GM12878 (cell line): ENCODE data around the gene KRTAP5-3. TPM values are rescaled to one million over a fixed set of nuclear protein-coding genes. Genes with fewer than 3 reads are reported as not detected.
"Not testable (repeated sequence)": the region's sequence is repeated elsewhere in the genome, so short reads cannot be mapped to it uniquely, and the experiment has no call there.

Experiments
- ATAC-seq: fragments of 200-7000 bp; cut with Tn5 transposase; 3 replicates; pipeline ENCODE4 v1.9.1; 2020; ENCODE audit warnings: mild to moderate bottlenecking, moderate library complexity
- BruUV-seq: library from RNA; stranded (reverse); fragments of 400-500 nt; replicated peaks from 2 replicates; lab custom pipeline; 2021; lab: Mats Ljungman, UMichigan
- CTCF ChIA-PET: fragments of 300-600 bp; sonication (Branson Sonifier 250); formaldehyde crosslinking; extraction: SDS; loops from one replicate; lab custom pipeline; 2021; ENCODE audit warnings: inconsistent platforms; lab: Yijun Ruan, JAX
- POLR2A ChIA-PET: fragments of 350-600 bp; formaldehyde crosslinking; extraction: SDS; loops from one replicate; lab custom pipeline; 2021; ENCODE audit warnings: inconsistent platforms; lab: Charles Lee
- RAD21 ChIA-PET: fragments of 300-600 bp; sonication (Branson Sonifier 250); formaldehyde crosslinking; loops from one replicate; lab custom pipeline; 2023; ENCODE audit warnings: antibody characterized with exemption; ENCODE audit not compliant: unreplicated experiment; lab: Charles Lee
- SMC1A ChIA-PET: fragments of 300-600 bp; sonication (Branson Sonifier 250); formaldehyde crosslinking; loops from one replicate; lab custom pipeline; 2023; ENCODE audit not compliant: unreplicated experiment, uncharacterized antibody; lab: Charles Lee
- DNase-seq: peaks from one replicate; pipeline ENCODE4 v3.0.0-alpha.2; 2011; ENCODE audit warnings: low read depth, low spot score
- FAIRE-seq: peaks from 3 replicates; lab custom pipeline; 2011; peaks lifted over from hg19 to GRCh38; lab: Jason Lieb, UNC
- H2AFZ ChIP-seq: 2 replicates; pipeline ENCODE4 v1.6.0; 2011; ENCODE audit warnings: low read depth, low read length, control low read depth; ENCODE audit not compliant: control insufficient read depth
- H3K27ac ChIP-seq: 2 replicates; pipeline ENCODE4 v1.5.1; 2011; ENCODE audit warnings: control low read depth; ENCODE audit not compliant: control insufficient read depth, insufficient read depth
- H3K27me3 ChIP-seq, 2 experiments: replicated peaks in 1 of 2; 2 replicates each; pipeline versions ENCODE4 v1.6.0 to v1.6.1; 2011; ENCODE audit warnings: low read length in 1 of 2; ENCODE audit not compliant: control insufficient read depth in 2 of 2, insufficient read depth in 2 of 2
- H3K36me3 ChIP-seq, 2 experiments: 2 replicates each; pipeline ENCODE4 v1.5.1; 2011; ENCODE audit warnings: low read length in 1 of 2; ENCODE audit not compliant: control insufficient read depth in 2 of 2, insufficient read depth in 2 of 2
- H3K4me1 ChIP-seq: 2 replicates; pipeline ENCODE4 v1.6.1; 2011; ENCODE audit warnings: mild to moderate bottlenecking, low read length, moderate library complexity, mixed read lengths; ENCODE audit not compliant: control insufficient read depth, insufficient read depth
- H3K4me2 ChIP-seq: 2 replicates; pipeline ENCODE4 v1.6.0; 2011; ENCODE audit warnings: control low read depth; ENCODE audit not compliant: control insufficient read depth, insufficient read depth
- H3K4me3 ChIP-seq: fragments of 200-600 bp; sonication (generic); 2 replicates; pipeline ENCODE4 v1.5.1; 2016
- H3K79me2 ChIP-seq: 2 replicates; pipeline ENCODE4 v1.6.0; 2011; ENCODE audit warnings: low read length; ENCODE audit not compliant: control insufficient read depth, insufficient read depth
- H3K9ac ChIP-seq: 2 replicates; pipeline ENCODE4 v1.8.0; 2011; ENCODE audit warnings: low read length, control low read depth, mixed read lengths; ENCODE audit not compliant: control insufficient read depth, insufficient read depth
- H3K9me3 ChIP-seq: replicated peaks from 3 replicates; pipeline ENCODE4 v1.5.1; 2011; ENCODE audit warnings: mild to moderate bottlenecking, low read length; ENCODE audit not compliant: control insufficient read depth, insufficient read depth
- H4K20me1 ChIP-seq: 2 replicates; pipeline ENCODE4 v1.6.0; 2011; ENCODE audit not compliant: control insufficient read depth, insufficient read depth
- SKIL ChIP-seq: fragments of 450-650 bp; IDR thresholded peaks from 2 replicates; pipeline ENCODE4 v1.6.1; 2017; ENCODE audit warnings: mild to moderate bottlenecking, low read depth, inconsistent platforms; ENCODE audit not compliant: poor library complexity, severe bottlenecking
- WGBS: methylation state at CpG from one replicate; pipeline ENCODE4 v1.1.6; 2016; ENCODE audit warnings: low lambda C conversion rate; ENCODE audit not compliant: insufficient replicate concordance, insufficient coverage; ENCODE audit errors: missing lambda C conversion rate; 5-methylcytosine and 5-hydroxymethylcytosine counted together
- in situ Hi-C: fragments of 300-500 bp; cut with MboI; formaldehyde crosslinking; loops from 9 replicates; pipeline ENCODE4 v1.14.3; 2018; ENCODE audit warnings: mixed read lengths
- intact Hi-C: fragments of 100-400 bp; cut with micrococcal nuclease; formaldehyde crosslinking; loops from one replicate; pipeline ENCODE4 v1.14.2; 2022; ENCODE audit not compliant: unreplicated experiment
- polyA plus RNA-seq, 11 experiments: library from polyadenylated mRNA; depleted of rRNA in 4 of 11; unstranded in 6 of 11; stranded (reverse) in 5 of 11; fragments of >200 nt; fragmentation: Nextera tagmentation in 4 of 11; fragmentation: Illumina TruSeq in 1 of 11; extraction: Ambion mirVana in 4 of 11; extraction: Trizol in 1 of 11; gene quantifications; 1 replicate in 1 of 11; 2 replicates in 10 of 11; pipeline versions ENCODE4 v1.2.1 to v1.2.3, GENCODE V29; 2011 to 2016; ENCODE audit warnings: inconsistent platforms in 2 of 11, missing spikeins in 2 of 11, low read depth in 1 of 11
- total RNA-seq, 4 experiments: library from RNA; depleted of rRNA in 3 of 4; stranded (reverse); fragments of >200 nt in 3 of 4; fragmentation: Illumina TruSeq in 1 of 4; extraction: Trizol in 1 of 4; gene quantifications; 2 replicates each; pipeline versions ENCODE4 v1.2.1 to v1.2.3, GENCODE V29; 2013 to 2021

Gene KRTAP5-3
- total and polyA plus RNA-seq, 10 of the 15 experiments (the other 5 are each of a cell fraction or from before 2014, with no cell fraction given): not detected

GRCh38 chr11:1586699-1587098 is 21.6 kb downstream of the KRTAP5-3 start:
- intact Hi-C loops (no loop called here), in situ Hi-C loops (no loop called here)
- Histone ChIP-seq H3K4me1 (no peaks in the 10 kb centered on the region), H3K9me3 (no peaks in the 10 kb centered on the region; the same call in 2 of the 3 replicates), H4K20me1 (no peaks in the 10 kb centered on the region), H3K27me3 (no peaks in the 10 kb centered on the region; a peak in 2 of 4 replicates), H3K79me2 (no peaks in the 10 kb centered on the region), H3K36me3 (no peaks in the 10 kb centered on the region), H3K27ac (no peak overlapping the region), H2AFZ (no peak overlapping the region), H3K4me3 (no peak overlapping the region), H3K4me2 (no peak overlapping the region)
- FAIRE-seq: no peak
- no TSS peak for BruUV-seq
- WGBS: 0% methylated on average over 2 of the region's 2 CpGs
- no peak for DNase-seq
- ATAC-seq: no peak
- ChIA-PET RAD21 (no interaction called here), CTCF (interaction anchor here (1.8 kb wide), 1 partner anchor 8 kb away, joined by 4 read pairs; no protein-coding TSS in a partner anchor), SMC1A (no interaction called here)
- TF ChIP-seq SKIL: no peak
- TF ChIP-seq, all 136 proteins: peak for 0
- no peak overlapping the region for H3K9ac ChIP-seq
- POLR2A ChIA-PET: interaction anchor here (0.7 kb wide), 1 partner anchor 17 kb away, joined by 6 read pairs; no protein-coding TSS in a partner anchor

GRCh38 chr11:1584661-1585370 is 23.4 kb downstream of the KRTAP5-3 start, which contains the start of gene KRTAP5-1:
KRTAP5-1 (minus strand) TSS chr11:1585283; CDS start chr11:1585249, 34 bp downstream.
- RAD21 ChIA-PET, H3K9ac ChIP-seq, H3K27me3 ChIP-seq, H3K4me3 ChIP-seq, ATAC-seq, intact Hi-C loops, POLR2A ChIA-PET, H3K9me3 ChIP-seq, H2AFZ ChIP-seq, H3K4me1 ChIP-seq, BruUV-seq, CTCF ChIA-PET, H3K4me2 ChIP-seq, FAIRE-seq, H4K20me1 ChIP-seq, in situ Hi-C loops, H3K36me3 ChIP-seq, SMC1A ChIA-PET, H3K79me2 ChIP-seq, H3K27ac ChIP-seq, DNase-seq: not testable (repeated sequence)
- 16% methylated on average over 9 of the region's 9 CpGs for WGBS

- H3K27ac ChIP-seq, POLR2A ChIA-PET, H3K79me2 ChIP-seq, BruUV-seq, H3K9me3 ChIP-seq, H3K9ac ChIP-seq, H3K4me1 ChIP-seq, H3K36me3 ChIP-seq, intact Hi-C loops, in situ Hi-C loops, DNase-seq, H3K4me3 ChIP-seq, H4K20me1 ChIP-seq, ATAC-seq, FAIRE-seq, H3K4me2 ChIP-seq, H2AFZ ChIP-seq, H3K27me3 ChIP-seq: not testable (repeated sequence)
- ChIA-PET CTCF (interaction anchor here (1.0 kb wide), 1 partner anchor 8 kb away, joined by 3 read pairs; no protein-coding TSS in a partner anchor), RAD21 (interaction anchor here (1.5 kb wide), 1 partner anchor 36 kb away, joined by 5 read pairs; no protein-coding TSS in a partner anchor), SMC1A (interaction anchor here (0.6 kb wide), 1 partner anchor 11 kb away, joined by 3 read pairs; no protein-coding TSS in a partner anchor)
- 44% methylated on average over 2 of the region's 2 CpGs for WGBS
These were observed 25.4 kb downstream of the KRTAP5-3 start for GRCh38 chr11:1582909-1583308.
